Nasal cavity respiratory epithelium epithelial cell of viscerocranial mucosa (primary cell): ENCODE results near the gene SPANXC. TPM values are rescaled to one million over a fixed set of nuclear protein-coding genes. Genes with fewer than 3 reads are reported as not detected.

Source experiments
- total RNA-seq: library from RNA; depleted of rRNA; stranded (reverse); fragments of >200 nt; gene quantifications from 2 replicates; pipeline ENCODE4 v1.2.3, GENCODE V29; 2014

Gene SPANXC
- total RNA-seq, result not detected in 2 replicates

GRCh38 chrX:141242417-141242816 is at the start of gene SPANXC:
Gene SPANXC (minus strand): TSS chrX:141242517. CDS start chrX:141242457, 60 bp downstream.

Other genes with a start within 250 kb of the SPANXC start
- not detected in 2 replicates for gene SPANXB1, start 239.9 kb downstream of the SPANXC start, total RNA-seq
- gene LDOC1, start 65.4 kb downstream of the SPANXC start, total RNA-seq, result 1.4 and 7.4 TPM in 2 replicates